ENCODE data around the gene RAB37.

Gene RAB37

DNA sequence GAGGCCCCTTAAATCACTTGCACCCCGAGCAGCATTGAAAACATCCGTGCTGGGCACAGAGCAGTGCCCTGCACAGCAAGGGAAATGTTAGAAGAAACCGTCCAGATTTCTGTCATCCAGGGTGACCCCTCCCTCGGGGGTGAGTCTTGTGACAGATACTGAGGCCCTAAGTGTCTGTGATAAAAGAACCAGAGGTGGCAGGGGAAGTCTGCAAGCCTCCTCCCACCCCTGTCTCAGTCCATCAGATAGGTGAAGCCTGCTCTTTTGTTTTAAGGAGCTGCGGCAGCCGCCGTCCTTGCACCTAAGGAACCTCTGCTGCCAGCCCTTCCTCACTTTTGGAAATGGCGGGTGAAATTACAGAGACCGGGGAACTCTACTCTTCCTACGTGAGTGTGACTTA lies 39.9 kb downstream of the RAB37 start:
- TF ChIP-seq, protein P1, sequence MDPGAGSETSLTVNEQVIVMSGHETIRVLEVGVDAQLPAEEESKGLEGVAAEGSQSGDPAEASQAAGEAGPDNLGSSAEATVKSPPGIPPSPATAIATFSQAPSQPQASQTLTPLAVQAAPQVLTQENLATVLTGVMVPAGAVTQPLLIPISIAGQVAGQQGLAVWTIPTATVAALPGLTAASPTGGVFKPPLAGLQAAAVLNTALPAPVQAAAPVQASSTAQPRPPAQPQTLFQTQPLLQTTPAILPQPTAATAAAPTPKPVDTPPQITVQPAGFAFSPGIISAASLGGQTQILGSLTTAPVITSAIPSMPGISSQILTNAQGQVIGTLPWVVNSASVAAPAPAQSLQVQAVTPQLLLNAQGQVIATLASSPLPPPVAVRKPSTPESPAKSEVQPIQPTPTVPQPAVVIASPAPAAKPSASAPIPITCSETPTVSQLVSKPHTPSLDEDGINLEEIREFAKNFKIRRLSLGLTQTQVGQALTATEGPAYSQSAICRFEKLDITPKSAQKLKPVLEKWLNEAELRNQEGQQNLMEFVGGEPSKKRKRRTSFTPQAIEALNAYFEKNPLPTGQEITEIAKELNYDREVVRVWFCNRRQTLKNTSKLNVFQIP (CRISPR knock-in tag; IDR thresholded peaks at IDR 0.05; ENCODE audit: borderline replicate concordance, low read depth): no peak
- TF ChIP-seq ZNF565 (CRISPR knock-in tag; conservative IDR thresholded peaks at IDR 0.05; ENCODE audit: low read depth) (no peak), ZNF70 (CRISPR knock-in tag; IDR thresholded peaks at IDR 0.05) (no peak), SNAI2 (CRISPR knock-in tag; IDR thresholded peaks at IDR 0.05) (no peak), ARNTL (CRISPR knock-in tag; IDR thresholded peaks at IDR 0.05; ENCODE audit: borderline replicate concordance, low read depth) (no peak), ISL1 (CRISPR knock-in tag; IDR thresholded peaks at IDR 0.05) (no peak), ESRRG (CRISPR knock-in tag; IDR thresholded peaks at IDR 0.05) (no peak), ZFP3 (CRISPR knock-in tag; IDR thresholded peaks at IDR 0.05) (no peak), GLIS3 (CRISPR knock-in tag; IDR thresholded peaks at IDR 0.05) (no peak), ZFP30 (CRISPR knock-in tag; IDR thresholded peaks at IDR 0.05) (no peak)
- TF ChIP-seq, protein P2, sequence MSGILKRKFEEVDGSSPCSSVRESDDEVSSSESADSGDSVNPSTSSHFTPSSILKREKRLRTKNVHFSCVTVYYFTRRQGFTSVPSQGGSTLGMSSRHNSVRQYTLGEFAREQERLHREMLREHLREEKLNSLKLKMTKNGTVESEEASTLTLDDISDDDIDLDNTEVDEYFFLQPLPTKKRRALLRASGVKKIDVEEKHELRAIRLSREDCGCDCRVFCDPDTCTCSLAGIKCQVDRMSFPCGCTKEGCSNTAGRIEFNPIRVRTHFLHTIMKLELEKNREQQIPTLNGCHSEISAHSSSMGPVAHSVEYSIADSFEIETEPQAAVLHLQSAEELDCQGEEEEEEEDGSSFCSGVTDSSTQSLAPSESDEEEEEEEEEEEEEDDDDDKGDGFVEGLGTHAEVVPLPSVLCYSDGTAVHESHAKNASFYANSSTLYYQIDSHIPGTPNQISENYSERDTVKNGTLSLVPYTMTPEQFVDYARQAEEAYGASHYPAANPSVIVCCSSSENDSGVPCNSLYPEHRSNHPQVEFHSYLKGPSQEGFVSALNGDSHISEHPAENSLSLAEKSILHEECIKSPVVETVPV (CRISPR knock-in tag; IDR thresholded peaks at IDR 0.05): no peak
- TF ChIP-seq, protein P3, sequence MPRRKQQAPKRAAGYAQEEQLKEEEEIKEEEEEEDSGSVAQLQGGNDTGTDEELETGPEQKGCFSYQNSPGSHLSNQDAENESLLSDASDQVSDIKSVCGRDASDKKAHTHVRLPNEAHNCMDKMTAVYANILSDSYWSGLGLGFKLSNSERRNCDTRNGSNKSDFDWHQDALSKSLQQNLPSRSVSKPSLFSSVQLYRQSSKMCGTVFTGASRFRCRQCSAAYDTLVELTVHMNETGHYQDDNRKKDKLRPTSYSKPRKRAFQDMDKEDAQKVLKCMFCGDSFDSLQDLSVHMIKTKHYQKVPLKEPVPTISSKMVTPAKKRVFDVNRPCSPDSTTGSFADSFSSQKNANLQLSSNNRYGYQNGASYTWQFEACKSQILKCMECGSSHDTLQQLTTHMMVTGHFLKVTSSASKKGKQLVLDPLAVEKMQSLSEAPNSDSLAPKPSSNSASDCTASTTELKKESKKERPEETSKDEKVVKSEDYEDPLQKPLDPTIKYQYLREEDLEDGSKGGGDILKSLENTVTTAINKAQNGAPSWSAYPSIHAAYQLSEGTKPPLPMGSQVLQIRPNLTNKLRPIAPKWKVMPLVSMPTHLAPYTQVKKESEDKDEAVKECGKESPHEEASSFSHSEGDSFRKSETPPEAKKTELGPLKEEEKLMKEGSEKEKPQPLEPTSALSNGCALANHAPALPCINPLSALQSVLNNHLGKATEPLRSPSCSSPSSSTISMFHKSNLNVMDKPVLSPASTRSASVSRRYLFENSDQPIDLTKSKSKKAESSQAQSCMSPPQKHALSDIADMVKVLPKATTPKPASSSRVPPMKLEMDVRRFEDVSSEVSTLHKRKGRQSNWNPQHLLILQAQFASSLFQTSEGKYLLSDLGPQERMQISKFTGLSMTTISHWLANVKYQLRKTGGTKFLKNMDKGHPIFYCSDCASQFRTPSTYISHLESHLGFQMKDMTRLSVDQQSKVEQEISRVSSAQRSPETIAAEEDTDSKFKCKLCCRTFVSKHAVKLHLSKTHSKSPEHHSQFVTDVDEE (CRISPR knock-in tag; IDR thresholded peaks at IDR 0.05): no peak
- TF ChIP-seq, protein P4, sequence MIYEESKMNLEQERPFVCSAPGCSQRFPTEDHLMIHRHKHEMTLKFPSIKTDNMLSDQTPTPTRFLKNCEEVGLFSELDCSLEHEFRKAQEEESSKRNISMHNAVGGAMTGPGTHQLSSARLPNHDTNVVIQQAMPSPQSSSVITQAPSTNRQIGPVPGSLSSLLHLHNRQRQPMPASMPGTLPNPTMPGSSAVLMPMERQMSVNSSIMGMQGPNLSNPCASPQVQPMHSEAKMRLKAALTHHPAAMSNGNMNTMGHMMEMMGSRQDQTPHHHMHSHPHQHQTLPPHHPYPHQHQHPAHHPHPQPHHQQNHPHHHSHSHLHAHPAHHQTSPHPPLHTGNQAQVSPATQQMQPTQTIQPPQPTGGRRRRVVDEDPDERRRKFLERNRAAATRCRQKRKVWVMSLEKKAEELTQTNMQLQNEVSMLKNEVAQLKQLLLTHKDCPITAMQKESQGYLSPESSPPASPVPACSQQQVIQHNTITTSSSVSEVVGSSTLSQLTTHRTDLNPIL (CRISPR knock-in tag; IDR thresholded peaks at IDR 0.05; ENCODE audit: low read depth): no peak
- no peak for ATAC-seq

DNA sequence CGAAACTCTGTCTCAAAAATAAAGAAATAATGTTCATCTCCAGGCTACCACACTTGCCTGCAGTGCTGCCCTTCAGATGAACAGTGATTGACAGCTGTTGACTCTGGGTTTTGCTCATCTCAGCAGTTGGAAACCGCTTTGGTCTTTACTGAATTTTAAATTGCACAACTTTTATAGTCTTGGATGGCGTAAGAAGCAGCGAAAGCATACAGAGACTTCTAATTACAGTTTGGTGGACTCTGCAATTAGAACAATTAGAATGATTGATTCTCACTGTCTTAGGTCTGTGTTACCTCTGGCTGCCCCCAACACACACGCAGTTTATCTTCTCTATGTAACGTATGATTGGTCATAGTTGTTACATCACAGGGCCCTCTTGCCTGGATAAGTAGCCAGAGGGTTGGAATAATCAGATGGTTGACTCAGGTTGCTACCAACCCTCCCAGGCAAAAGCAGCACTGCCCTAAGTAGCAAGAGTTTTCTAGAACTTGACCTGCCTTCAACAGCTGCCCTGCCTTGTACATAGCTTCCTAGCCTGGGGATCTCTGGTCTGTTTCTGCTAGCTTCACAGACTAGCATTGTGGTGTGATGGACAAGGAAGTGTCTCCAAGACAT lies 41.0 kb downstream of the RAB37 start:
- TF ChIP-seq TOX (CRISPR knock-in tag; IDR thresholded peaks at IDR 0.05; ENCODE audit: borderline replicate concordance) (no peak), ZC3H10 (CRISPR knock-in tag; IDR thresholded peaks at IDR 0.05) (no peak), ISL1 (CRISPR knock-in tag; IDR thresholded peaks at IDR 0.05) (no peak), SNAI2 (CRISPR knock-in tag; IDR thresholded peaks at IDR 0.05) (no peak), GLIS3 (CRISPR knock-in tag; IDR thresholded peaks at IDR 0.05) (no peak), ESRRG (CRISPR knock-in tag; IDR thresholded peaks at IDR 0.05) (no peak), CSDC2 (CRISPR knock-in tag; IDR thresholded peaks at IDR 0.05) (no peak), PPARA (CRISPR knock-in tag; IDR thresholded peaks at IDR 0.05; ENCODE audit: borderline replicate concordance) (no peak), ZFP3 (CRISPR knock-in tag; IDR thresholded peaks at IDR 0.05) (no peak), BACH2 (CRISPR knock-in tag; IDR thresholded peaks at IDR 0.05; ENCODE audit: borderline replicate concordance) (no peak), ZNF565 (CRISPR knock-in tag; conservative IDR thresholded peaks at IDR 0.05; ENCODE audit: low read depth) (no peak), TCF4 (CRISPR knock-in tag; IDR thresholded peaks at IDR 0.05; ENCODE audit: borderline replicate concordance) (no peak), OSR1 (CRISPR knock-in tag; IDR thresholded peaks at IDR 0.05) (no peak), ARNTL (CRISPR knock-in tag; IDR thresholded peaks at IDR 0.05; ENCODE audit: borderline replicate concordance, low read depth) (no peak), ZNF70 (CRISPR knock-in tag; IDR thresholded peaks at IDR 0.05) (no peak), RARB (CRISPR knock-in tag; IDR thresholded peaks at IDR 0.05) (no peak)
- TF ChIP-seq, protein P3 (CRISPR knock-in tag; IDR thresholded peaks at IDR 0.05): no peak
- TF ChIP-seq, protein P4 (CRISPR knock-in tag; IDR thresholded peaks at IDR 0.05; ENCODE audit: low read depth): no peak
- TF ChIP-seq, protein P2 (CRISPR knock-in tag; IDR thresholded peaks at IDR 0.05): no peak
- ATAC-seq: no peak
